TTC549 (cell line): ENCODE measurements around the gene CCNA2.

ENCODE experiments used
- FAIRE-seq: peaks from 2 replicates; lab custom pipeline; 2012; peaks lifted over from hg19 to GRCh38; lab: Jason Lieb, UNC

The CCNA2 gene

DNA sequence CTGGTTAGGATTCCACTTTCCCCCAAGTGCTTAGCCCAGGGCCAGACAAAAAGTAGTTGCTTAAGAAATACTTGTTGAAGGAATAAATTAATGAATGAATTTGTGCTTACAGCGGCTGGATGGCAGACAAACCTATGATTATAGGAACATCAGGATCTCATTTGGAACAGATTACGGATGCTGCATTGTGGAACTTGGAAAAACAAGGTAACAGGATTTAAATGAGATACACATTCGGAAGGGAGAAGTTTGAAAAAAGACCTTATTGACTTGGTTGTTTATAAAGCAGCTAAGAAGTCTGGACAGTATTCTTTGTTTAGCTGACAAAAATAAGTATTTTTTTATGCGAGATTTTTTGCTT, 22.0 kb downstream of the CCNA2 start:
- FAIRE-seq, result no peak

DNA sequence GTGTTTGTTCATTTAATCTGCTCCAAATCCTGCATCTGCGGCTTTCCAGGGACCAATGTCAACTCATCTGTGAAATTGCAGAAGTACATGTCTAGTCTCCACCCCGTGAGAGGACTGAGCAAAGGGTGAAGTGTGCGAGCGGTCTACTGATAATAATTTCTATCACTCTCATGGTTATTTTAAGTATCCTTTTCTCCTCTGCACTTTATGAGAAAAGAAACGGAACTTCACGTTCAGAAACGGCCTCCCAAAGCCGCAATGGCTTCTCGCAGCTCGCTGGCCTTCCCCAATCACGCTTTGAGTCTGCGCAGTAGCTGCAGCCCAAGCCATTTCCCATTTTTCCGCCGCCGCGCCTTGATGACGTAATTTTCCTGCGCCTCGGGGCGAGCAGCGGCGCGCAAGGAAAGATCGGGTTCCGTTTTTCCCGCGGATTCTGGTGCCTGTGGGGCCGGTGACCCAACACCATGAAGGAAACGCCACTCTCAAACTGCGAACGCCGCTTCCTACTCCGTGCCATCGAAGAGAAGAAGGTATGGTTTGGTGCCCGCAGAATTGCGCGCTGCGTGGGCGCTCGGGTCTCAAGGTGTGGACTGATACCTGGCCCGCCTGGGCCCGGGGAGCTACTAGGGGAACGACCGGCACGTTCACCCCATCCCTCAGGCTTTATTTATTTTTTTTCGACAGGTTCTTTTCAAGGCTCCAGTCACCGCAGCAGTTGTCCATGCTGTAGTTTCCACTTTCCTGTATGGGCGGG, 22.5 kb downstream of the CCNA2 start, which contains the start of gene EXOSC9:
Gene EXOSC9, plus strand, starts transcription at position 363 of the 754 bp plus-strand sequence. Its CDS starts 102 bp downstream, at position 465.
- FAIRE-seq, result peak; percentile 33

DNA sequence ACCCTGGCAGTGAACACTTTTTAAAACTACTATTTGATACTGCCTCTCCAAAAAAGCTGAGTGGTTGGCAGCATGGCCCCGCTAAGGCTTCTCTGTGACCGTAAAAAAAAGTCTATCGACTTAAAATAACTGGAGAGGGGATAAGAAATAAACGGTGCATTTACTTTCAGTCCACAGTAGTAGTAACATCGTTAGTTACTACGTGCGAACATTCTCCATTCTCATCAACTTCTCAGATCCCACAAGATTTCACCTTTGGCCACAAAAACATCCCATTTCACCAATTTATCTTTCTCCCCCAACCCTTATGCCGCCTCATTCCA, 23.1 kb downstream of the CCNA2 start:
- no peak for FAIRE-seq

GRCh38 chr4:121799867-121800501, 23.7 kb downstream of the CCNA2 start:
- no peak for FAIRE-seq

GRCh38 chr4:121799208-121799823, 24.4 kb downstream of the CCNA2 start:
- FAIRE-seq, result no peak

GRCh38 chr4:121796283-121796682, 27.4 kb downstream of the CCNA2 start:
- FAIRE-seq, result no peak

GRCh38 chr4:121794505-121795188, 29.0 kb downstream of the CCNA2 start:
- FAIRE-seq, result no peak

GRCh38 chr4:121792966-121793365, 30.7 kb downstream of the CCNA2 start:
- no peak for FAIRE-seq

GRCh38 chr4:121791481-121791880, 32.2 kb downstream of the CCNA2 start:
- FAIRE-seq, result no peak

DNA sequence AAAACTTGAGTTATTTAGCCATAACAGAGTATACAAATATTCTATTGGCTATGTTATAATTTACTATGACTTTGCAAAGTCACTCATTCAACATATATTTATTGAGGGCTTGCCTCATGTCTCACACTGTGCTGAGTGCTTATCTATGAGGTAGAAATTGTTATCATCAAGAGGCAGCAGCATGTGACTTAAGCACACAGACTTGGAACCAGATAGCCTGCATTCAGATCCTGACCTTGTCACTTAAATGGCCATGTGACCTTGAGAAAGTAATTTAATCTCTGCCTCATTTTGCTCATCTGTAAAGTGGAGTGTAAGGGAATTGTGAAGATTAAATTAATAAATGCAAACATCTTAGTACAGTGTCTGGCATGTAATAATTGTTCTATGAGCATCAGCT, 32.7 kb downstream of the CCNA2 start:
- no peak for FAIRE-seq

DNA sequence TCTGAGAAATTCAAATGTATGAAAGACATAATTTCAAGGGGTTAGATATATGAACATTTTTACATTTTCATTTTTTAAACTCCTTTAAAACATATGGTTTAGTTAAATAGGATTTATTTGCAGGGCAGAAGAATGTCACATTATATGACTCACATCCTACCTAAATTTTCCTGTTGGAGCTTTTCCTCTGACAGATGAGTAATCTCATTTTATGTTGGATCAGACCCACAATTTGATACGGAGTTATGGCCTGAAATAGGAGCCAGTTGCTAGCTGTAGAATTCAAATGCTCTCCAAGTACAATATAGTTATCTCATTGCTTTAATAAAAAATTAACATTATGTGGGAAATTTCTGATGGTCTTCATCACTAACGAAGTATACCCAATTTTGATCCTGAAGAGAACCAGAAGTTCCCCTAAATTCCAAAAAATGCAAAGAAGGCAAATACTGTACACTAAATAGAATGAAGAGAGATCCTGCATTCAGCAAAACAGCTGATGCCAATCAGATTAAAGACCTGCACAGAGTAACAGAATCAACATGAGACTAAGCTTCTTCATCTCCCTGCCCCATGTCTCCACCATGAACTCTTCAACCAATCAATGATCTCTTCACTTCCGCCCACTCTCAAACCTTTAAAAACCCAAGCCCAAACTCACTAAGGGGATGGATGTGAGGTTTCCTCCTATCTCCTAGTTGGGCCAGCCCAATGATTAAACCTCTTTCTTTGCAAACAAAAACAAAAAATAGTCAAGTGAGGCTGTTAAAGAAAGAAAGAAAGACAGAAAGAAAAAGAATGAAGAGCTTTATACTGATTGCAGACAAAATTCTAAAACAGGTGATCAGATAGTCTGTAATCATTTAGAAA, 33.5 kb downstream of the CCNA2 start:
- FAIRE-seq, result no peak

DNA sequence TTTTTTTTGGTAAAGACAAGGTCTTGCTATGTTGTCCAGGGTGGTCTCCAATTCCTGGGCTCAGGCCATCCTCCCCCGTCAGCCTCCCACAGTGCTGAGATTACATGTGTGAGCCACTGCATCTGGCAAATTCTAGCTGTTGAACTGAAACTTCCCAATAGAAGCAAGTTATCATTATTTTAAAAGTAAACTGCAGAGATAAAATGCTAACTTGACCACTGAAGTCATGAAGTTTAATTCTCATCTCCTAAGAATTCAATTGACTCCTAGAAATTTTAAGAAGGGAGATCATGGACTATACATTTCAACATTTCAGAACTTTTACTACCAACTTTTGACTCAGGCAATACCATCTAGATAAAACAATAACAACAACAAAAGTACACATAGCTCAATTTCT, 34.2 kb downstream of the CCNA2 start:
- FAIRE-seq, result no peak

GRCh38 chr4:121788896-121789295, 34.8 kb downstream of the CCNA2 start:
- no peak for FAIRE-seq

DNA sequence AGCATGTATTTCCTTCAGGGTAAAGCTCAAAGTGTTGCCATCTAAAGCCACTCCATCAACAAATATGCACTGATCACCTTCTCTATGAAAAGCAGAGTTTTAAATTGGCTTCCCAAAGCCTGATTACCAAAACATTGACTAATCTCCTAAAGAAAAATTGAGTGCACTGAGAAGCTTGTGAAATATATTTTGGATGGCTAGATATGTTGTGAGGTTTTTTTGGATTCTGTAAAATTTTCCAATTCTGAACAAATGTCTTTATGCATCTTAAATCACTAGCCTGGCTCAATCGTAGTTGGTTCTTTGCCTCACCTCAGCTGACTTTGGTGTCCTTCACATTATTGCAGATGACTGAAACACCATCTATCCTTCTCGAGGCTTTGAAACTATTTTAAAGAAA, 37.5 kb downstream of the CCNA2 start:
- FAIRE-seq, result no peak

DNA sequence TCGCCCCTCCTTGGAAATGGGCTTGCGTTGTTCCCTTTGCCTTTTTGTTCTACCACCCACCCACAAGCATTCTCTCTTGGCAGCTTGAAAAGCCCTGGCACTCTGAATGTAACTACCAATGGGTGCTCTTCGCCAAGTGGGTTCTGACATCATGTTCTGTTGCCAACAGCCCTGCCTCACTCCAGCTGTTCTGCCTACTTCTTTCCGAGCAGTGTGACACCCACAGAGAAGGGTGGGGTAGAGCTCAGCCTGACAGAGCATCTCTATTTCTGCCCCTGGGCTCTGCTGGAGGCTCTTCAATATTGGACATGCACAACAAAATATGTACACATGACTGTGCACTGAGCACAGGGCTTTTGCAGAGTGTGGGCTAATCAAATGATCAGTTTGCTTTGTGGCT, 38.2 kb downstream of the CCNA2 start:
- no peak for FAIRE-seq

GRCh38 chr4:121784975-121785374, 38.7 kb downstream of the CCNA2 start:
- no peak for FAIRE-seq

DNA sequence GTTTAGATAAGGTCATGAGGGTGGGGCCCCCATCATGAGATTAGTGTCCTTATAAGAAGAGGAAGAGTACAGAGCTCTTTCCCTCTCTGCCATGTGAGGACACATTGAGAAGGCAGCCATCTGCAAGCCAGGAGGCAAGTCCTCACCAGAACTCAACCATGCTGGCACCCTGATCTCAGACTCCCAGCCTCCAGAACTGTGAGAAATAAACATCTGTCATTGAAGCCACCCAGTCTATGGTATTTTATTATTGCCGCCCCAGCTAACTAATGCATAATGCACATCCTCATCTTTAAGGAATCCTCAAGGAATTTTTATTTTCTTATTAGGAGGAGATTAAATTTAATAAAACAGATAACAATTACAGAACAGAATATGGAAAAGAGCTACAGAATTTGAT, 39.3 kb downstream of the CCNA2 start:
- FAIRE-seq, result no peak

DNA sequence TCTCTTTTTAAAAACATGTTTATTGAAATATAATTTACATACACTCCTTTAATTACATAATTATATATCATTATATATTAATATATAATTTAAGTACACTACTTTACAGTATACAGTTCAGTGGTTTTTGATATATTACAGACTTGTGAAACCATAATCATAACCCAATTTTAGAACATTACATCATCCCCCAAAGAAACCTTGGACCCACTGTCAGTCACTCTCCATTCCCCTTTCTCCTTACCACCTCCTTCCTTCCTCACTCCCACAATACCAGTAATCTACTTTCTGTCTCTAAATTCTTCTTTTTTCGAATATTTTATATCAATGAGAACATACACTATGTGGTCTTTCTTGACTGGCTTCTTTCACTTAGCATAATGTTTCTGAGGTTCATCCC, 40.5 kb downstream of the CCNA2 start:
- FAIRE-seq, result no peak

DNA sequence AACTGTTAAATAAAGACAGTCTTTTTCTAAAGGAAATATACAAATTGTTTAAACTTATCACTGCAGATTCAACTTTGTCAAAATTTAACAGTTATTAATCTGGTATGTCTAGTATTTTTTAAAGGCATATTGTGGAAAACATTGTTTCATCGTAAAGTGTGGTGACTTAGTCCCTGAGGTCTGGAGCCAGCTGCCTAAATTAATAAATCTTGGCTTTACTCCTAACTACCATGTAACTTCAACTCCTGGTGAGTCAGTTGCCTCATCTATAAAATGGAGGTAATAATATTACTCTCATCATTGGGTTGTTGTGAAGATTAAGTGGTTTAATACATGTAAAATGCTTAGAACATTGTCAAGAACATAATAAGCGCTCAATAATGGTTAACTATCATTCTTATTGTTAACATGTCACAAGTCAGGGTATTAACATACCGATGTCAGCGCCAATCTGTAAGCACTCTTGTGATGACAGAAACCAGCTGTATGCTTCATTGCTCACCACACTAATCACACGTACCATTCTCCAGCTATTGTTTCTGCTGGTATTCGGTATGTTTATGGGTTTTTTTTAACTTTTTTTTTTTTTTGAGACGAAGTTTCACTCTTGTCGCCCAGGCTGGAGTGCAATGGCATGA, 44.6 kb downstream of the CCNA2 start:
- no peak for FAIRE-seq

DNA sequence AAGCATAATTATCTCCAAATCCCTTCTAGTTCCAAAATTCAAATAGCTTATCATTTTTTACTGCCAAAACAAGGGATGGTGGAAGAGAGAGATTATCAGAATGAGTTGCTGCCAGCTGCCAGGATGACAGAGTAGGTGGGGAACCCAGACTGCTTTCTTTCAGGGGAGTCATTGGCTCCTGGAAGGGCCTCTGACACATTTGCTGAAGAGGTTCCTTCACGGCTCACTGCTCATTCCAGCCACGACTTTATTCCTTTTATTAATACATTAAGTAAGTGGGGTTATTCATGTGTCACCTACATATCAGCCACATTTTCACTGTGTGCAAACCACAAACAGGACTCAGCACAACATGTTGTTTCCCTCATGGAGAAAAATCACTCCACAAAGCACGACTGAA, 46.1 kb downstream of the CCNA2 start:
- FAIRE-seq, result no peak

DNA sequence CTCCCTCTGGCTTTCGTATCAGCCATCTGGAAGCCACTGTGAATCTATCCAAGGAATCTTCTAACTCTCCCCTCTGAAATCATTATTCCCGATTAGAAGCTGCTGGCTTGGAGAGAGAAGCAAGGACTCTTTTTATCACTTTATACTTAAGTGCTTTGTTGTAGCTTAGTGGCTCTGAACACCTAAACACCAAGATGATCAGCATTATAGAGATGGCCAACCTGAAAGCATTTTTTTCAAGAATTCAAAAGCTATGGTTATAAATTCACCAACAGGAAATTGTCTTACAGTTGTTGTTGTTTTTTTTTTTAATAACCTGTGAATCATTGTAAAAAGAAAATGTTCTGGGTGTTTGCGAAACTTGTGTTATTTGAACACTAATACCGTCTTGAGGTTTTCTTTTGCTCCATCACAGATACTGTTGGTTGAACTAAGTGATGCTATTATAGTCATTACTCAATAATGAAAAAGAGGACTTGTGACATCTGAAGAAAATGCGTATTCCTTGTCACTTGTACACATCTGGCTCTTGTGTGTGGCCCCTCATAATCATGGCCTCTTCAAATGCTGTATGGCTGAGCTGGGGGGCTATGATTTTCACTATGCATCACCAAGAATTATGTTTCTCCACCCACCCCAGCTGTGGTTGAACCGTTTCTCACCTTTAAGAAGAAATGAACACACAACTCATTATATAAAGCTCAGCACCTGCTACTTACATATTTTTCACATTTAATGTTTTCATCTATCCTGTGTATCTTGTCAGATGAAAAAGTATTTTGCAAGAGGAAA, 46.9 kb downstream of the CCNA2 start:
- no peak for FAIRE-seq
